CD14-positive monocyte (primary cell): ENCODE measurements around the gene KIF18A. TPM values are rescaled to one million over a fixed set of nuclear protein-coding genes. Genes with fewer than 3 reads are reported as not detected.

Source experiments
- DNase-seq, 3 donors: peaks; one replicate each; pipeline ENCODE4 v3.0.0-alpha.2; 2011 to 2022
- H2AFZ ChIP-seq: 2 replicates; pipeline ENCODE4 v1.6.0; 2012; ENCODE audit warnings: mild to moderate bottlenecking, low read depth, low read length, inconsistent platforms; ENCODE audit not compliant: insufficient read depth, poor library complexity, severe bottlenecking
- H3K27ac ChIP-seq, 2 donors: 1 replicate in 1 of 2; 2 replicates in 1 of 2; pipeline ENCODE4 v1.5.1; 2012 to 2013; ENCODE audit warnings: low read length in 2 of 2, control low read depth in 1 of 2, inconsistent platforms in 1 of 2, low read depth in 1 of 2, mild to moderate bottlenecking in 1 of 2
- H3K27me3 ChIP-seq, 2 donors: one replicate each; pipeline versions ENCODE4 v1.6.0 to v1.6.1; 2011 to 2013; ENCODE audit warnings: low read length in 2 of 2; ENCODE audit not compliant: control insufficient read depth in 2 of 2, insufficient read depth in 2 of 2
- H3K36me3 ChIP-seq, 2 donors: replicated peaks in 1 of 2; 1 replicate in 1 of 2; 2 replicates in 1 of 2; pipeline versions ENCODE4 v1.5.1 to v1.6.1; 2012 to 2013; ENCODE audit warnings: low read length in 2 of 2, control low read depth in 1 of 2, inconsistent platforms in 1 of 2, mild to moderate bottlenecking in 1 of 2; ENCODE audit not compliant: insufficient read depth in 2 of 2, control insufficient read depth in 1 of 2
- H3K4me1 ChIP-seq, 2 donors: 1 replicate in 1 of 2; 2 replicates in 1 of 2; pipeline versions ENCODE4 v1.5.1 to v1.6.1; 2012 to 2013; ENCODE audit warnings: low read length in 2 of 2, control low read depth in 1 of 2, inconsistent platforms in 1 of 2, mild to moderate bottlenecking in 1 of 2, moderate library complexity in 1 of 2; ENCODE audit not compliant: insufficient read depth in 2 of 2, control insufficient read depth in 1 of 2
- H3K4me2 ChIP-seq: replicated peaks from 2 replicates; pipeline ENCODE3; 2012; ENCODE audit warnings: low read length, moderate library complexity, mild to moderate bottlenecking; ENCODE audit not compliant: poor library complexity, severe bottlenecking; ENCODE audit errors: extremely low read depth
- H3K4me3 ChIP-seq, 3 experiments: fragments of 200-600 bp in 1 of 3; sonication (generic) in 1 of 3; replicated peaks in 1 of 3; 1 replicate in 2 of 3; 2 replicates in 1 of 3; pipeline ENCODE4 v1.5.1; 2011 to 2013; ENCODE audit warnings: low read length in 3 of 3, mild to moderate bottlenecking in 3 of 3, control low read depth in 2 of 3, low read depth in 2 of 3, inconsistent platforms in 1 of 3, moderate library complexity in 1 of 3
- H3K79me2 ChIP-seq: 2 replicates; pipeline ENCODE4 v1.6.0; 2012; ENCODE audit warnings: mild to moderate bottlenecking, control low read depth, inconsistent platforms, low read length, moderate library complexity; ENCODE audit not compliant: insufficient read depth
- H3K9ac ChIP-seq: 2 replicates; pipeline ENCODE4 v1.6.0; 2017; ENCODE audit warnings: low read length, mild to moderate bottlenecking; ENCODE audit not compliant: insufficient read depth, poor library complexity, severe bottlenecking
- H3K9me3 ChIP-seq, 2 donors: replicated peaks in 1 of 2; 1 replicate in 1 of 2; 2 replicates in 1 of 2; pipeline versions ENCODE4 v1.5.1 to v1.6.1; 2012 to 2013; ENCODE audit warnings: low read length in 2 of 2, control low read depth in 1 of 2; ENCODE audit not compliant: control insufficient read depth in 1 of 2, insufficient read depth in 1 of 2
- H4K20me1 ChIP-seq: 2 replicates; pipeline ENCODE4 v1.6.0; 2012; ENCODE audit warnings: mild to moderate bottlenecking, low read length, control low read depth, moderate library complexity; ENCODE audit not compliant: insufficient read depth
- H3K27ac Mint-ChIP-seq, 7 donors: one replicate each; pipeline ENCODE4 v1.8.0; 2020; ENCODE audit warnings: mild to moderate bottlenecking in 7 of 7, mixed read lengths in 7 of 7, moderate library complexity in 6 of 7, inconsistent platforms in 2 of 7
- H3K27me3 Mint-ChIP-seq, 3 donors: one replicate each; pipeline ENCODE4 v1.8.0; 2021 to 2022; ENCODE audit warnings: low read depth in 3 of 3, mild to moderate bottlenecking in 3 of 3, mixed read lengths in 3 of 3, moderate library complexity in 3 of 3, inconsistent platforms in 1 of 3
- H3K36me3 Mint-ChIP-seq, 2 donors: one replicate each; pipeline ENCODE4 v1.8.0; 2020; ENCODE audit warnings: mixed read lengths in 2 of 2, inconsistent platforms in 1 of 2, mild to moderate bottlenecking in 1 of 2
- H3K4me1 Mint-ChIP-seq: one replicate; pipeline ENCODE4 v1.8.0; 2020; ENCODE audit warnings: mild to moderate bottlenecking, mixed read lengths
- H3K4me3 Mint-ChIP-seq, 2 donors: one replicate each; pipeline ENCODE4 v1.8.0; 2020; ENCODE audit warnings: mild to moderate bottlenecking in 2 of 2, mixed read lengths in 2 of 2, moderate library complexity in 1 of 2
- H3K9me3 Mint-ChIP-seq, 7 donors: one replicate each; pipeline ENCODE4 v1.8.0; 2020 to 2022; ENCODE audit warnings: mixed read lengths in 7 of 7, mild to moderate bottlenecking in 6 of 7, moderate library complexity in 6 of 7, inconsistent platforms in 2 of 7
- WGBS: methylation state at CpG from one replicate; pipeline ENCODE4 v1.1.5; 2013; ENCODE audit warnings: missing lambda C conversion rate; ENCODE audit not compliant: insufficient coverage; 5-methylcytosine and 5-hydroxymethylcytosine counted together
- intact Hi-C, 2 donors: fragments of 100-400 bp; cut with micrococcal nuclease; formaldehyde crosslinking; loops; one replicate each; pipeline versions ENCODE4 v1.15.0 to v1.15.1; 2023
- polyA plus RNA-seq, 3 donors: library from polyadenylated mRNA; depleted of rRNA in 1 of 3; unstranded in 2 of 3; stranded (reverse) in 1 of 3; fragments of 300-500 nt in 2 of 3; fragments of >200 nt in 1 of 3; fragmentation: Illumina TruSeq in 2 of 3; gene quantifications; 1 replicate in 2 of 3; 2 replicates in 1 of 3; pipeline ENCODE4 v1.2.3, GENCODE V29; 2012 to 2021
- TF ChIP-seq, protein P1 (sequence below): fragments of 200-600 bp; IDR thresholded peaks from one replicate; pipeline ENCODE4 v1.8.0; 2022; ENCODE audit warnings: antibody characterized with exemption, mild to moderate bottlenecking

The KIF18A gene
- polyA plus RNA-seq, 3 donors: 0.13 to 0.73 TPM; not detected in 1

DNA sequence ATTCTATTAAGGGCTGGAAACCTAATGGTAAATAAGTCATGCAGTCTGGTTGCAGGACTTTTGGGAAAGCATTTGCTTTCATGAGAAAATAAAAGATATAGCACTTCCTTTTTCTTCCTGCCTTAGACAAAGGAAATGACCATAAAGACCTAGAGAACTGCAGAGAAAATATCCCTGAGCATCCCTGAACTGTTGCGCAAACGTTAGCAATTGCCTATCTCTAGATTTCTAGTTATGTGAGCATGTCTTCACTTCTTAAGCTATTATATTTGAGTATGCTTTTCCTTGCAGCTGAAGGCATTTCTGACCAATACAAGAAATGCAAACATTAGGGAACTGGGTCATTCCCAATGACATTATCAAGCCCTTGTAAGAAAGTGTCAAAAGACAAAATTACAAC lies 110.6 kb downstream of the KIF18A start:
- H3K79me2 ChIP-seq: no peaks in the 10 kb centered on the region
- H3K4me1 Mint-ChIP-seq: no peaks in the 10 kb centered on the region
- TF ChIP-seq, protein P1, sequence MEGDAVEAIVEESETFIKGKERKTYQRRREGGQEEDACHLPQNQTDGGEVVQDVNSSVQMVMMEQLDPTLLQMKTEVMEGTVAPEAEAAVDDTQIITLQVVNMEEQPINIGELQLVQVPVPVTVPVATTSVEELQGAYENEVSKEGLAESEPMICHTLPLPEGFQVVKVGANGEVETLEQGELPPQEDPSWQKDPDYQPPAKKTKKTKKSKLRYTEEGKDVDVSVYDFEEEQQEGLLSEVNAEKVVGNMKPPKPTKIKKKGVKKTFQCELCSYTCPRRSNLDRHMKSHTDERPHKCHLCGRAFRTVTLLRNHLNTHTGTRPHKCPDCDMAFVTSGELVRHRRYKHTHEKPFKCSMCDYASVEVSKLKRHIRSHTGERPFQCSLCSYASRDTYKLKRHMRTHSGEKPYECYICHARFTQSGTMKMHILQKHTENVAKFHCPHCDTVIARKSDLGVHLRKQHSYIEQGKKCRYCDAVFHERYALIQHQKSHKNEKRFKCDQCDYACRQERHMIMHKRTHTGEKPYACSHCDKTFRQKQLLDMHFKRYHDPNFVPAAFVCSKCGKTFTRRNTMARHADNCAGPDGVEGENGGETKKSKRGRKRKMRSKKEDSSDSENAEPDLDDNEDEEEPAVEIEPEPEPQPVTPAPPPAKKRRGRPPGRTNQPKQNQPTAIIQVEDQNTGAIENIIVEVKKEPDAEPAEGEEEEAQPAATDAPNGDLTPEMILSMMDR: no peak
- no peak overlapping the region for H3K4me2 ChIP-seq
- no peak overlapping the region for H3K27ac ChIP-seq
- DNase-seq: no peak
- H3K4me1 ChIP-seq: no peaks in the 10 kb centered on the region
- H3K27ac Mint-ChIP-seq: no peak overlapping the region
- no peak overlapping the region for H3K4me3 ChIP-seq
- H3K27me3 ChIP-seq: no peaks in the 10 kb centered on the region
- peaks cover 13 to 34% of the 10 kb centered on the region in 2 donors for H3K9me3 ChIP-seq
- H3K36me3 Mint-ChIP-seq: peaks cover 0 to 4% of the 10 kb centered on the region in 2 donors
- no peak overlapping the region for H2AFZ ChIP-seq
- intact Hi-C loops: no loop called here
- H3K27me3 Mint-ChIP-seq: peaks cover 0 to 1% (median 0%) of the 10 kb centered on the region in 3 donors
- H3K9ac ChIP-seq: no peak overlapping the region
- H3K36me3 ChIP-seq: no peaks in the 10 kb centered on the region
- peaks cover 12 to 32% (median 22%) of the 10 kb centered on the region in 7 donors for H3K9me3 Mint-ChIP-seq
- no peaks in the 10 kb centered on the region for H4K20me1 ChIP-seq
- no peak overlapping the region for H3K4me3 Mint-ChIP-seq
- WGBS: no CpG with 5 or more reads among the region's 2 CpGs

DNA sequence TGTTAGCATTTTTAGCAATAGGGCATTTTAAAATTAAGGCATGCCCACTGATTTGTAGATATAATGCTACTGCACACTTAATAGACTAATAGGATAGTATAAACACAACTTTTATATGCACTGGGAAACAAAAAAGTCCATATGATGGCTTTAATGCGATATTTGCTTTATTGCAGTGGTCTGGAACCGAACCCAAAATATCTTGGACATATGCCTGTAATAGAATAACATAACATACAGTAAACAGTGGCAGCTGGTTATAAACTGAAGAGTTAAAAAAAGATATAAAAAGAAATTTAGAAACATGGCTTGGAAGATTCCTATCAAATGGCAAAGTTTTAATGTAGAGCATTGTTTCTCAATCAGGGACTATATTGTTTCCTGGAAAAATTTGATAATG lies 111.9 kb downstream of the KIF18A start:
- Mint-ChIP-seq H3K27ac (no peak overlapping the region), H3K36me3 (peaks cover 0 to under 1% of the 10 kb centered on the region in 2 donors), H3K9me3 (peaks cover 3 to 20% (median 13%) of the 10 kb centered on the region in 7 donors), H3K27me3 (peaks cover 0 to 1% (median 0%) of the 10 kb centered on the region in 3 donors), H3K4me3 (no peak overlapping the region), H3K4me1 (no peaks in the 10 kb centered on the region)
- Histone ChIP-seq H3K27me3 (no peaks in the 10 kb centered on the region), H3K4me1 (no peaks in the 10 kb centered on the region), H4K20me1 (no peaks in the 10 kb centered on the region), H3K9me3 (peaks cover 2 to 21% of the 10 kb centered on the region in 2 donors), H3K27ac (no peak overlapping the region), H3K4me2 (no peak overlapping the region), H3K79me2 (no peaks in the 10 kb centered on the region), H3K4me3 (no peak overlapping the region), H3K9ac (no peak overlapping the region), H3K36me3 (no peaks in the 10 kb centered on the region), H2AFZ (no peak overlapping the region)
- no peak for DNase-seq
- TF ChIP-seq, protein P1: no peak
- no CpG with 5 or more reads among the region's 2 CpGs for WGBS
- intact Hi-C loops: no loop called here
